ENCODE measurements around the gene DDX50. TPM values are rescaled to one million over a fixed set of nuclear protein-coding genes. Genes with fewer than 3 reads are reported as not detected.
"Not testable (repeated sequence)": the region's sequence is repeated elsewhere in the genome, so short reads cannot be mapped to it uniquely, and the experiment has no call there.

DDX50 gene
- total RNA-seq, 1 donor from 2014 or later = 33.3 TPM

DNA sequence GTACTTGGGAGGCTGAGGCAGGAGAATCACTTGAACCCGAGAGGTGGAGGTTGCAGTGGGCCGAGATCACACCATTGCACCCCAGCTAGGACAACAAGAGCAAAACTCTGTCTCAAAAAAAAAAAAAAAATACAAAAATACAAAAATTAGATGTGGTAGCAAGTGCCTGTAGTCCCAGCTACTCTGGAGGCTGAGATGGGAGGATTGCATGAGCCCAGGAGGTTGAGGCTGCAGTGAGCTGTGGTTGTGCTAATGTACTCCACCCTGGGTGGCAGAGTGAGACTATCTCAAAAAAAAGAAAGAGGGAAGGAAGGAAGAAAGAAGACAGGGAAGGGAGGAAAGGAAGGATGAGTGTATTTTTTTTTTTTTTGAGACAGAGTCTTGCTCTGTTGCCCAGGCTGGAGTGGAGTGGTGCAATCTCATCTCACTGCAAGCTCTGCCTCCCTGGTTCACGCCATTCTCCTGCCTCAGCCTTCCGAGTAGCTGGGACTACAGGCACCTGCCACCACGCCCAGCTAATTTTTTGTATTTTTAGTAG is 74.9 kb downstream of the DDX50 start:
- DNase-seq (ENCODE audit: low spot score) = not testable (repeated sequence)

DNA sequence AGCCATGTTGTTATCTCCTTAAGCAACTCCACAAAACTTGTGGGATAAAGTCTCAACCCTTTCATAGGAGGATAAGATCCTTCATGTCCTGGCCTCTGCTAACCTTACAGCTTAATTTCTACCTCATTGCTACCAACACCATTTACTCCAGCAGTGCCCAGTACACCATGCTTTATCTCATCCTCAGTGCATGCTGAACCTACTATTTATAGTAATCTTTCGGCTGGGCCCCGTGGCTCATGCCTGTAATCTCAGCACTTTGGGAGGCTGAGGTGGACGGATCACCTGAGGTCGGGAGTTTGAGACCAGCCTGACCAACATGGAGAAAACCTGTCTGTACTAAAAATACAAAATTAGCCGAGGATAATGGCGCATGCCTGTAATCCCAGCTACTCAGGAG is 78.6 kb downstream of the DDX50 start:
- DNase-seq (ENCODE audit: low spot score) = not testable (repeated sequence)

DNA sequence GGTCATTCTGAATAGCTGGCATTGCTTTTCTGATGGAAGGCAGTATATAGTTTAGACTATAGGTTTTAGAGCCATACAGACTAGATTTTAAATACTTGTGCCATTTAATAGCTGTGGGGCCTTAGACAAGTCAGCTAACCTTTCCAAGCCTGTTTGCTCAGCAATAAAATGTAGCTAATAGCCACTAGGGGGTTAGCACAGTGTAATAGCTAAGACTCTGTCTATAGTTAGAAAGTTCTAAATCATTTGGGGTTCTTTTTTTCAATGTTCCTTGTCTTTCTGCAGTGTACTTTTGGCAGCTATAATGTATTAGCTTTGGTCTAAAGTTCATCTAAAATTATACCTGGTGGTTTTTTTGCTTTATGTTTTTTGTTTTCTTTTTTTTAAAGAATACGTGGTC is 80.0 kb downstream of the DDX50 start:
- DNase-seq (ENCODE audit: low spot score) = no peak

DNA sequence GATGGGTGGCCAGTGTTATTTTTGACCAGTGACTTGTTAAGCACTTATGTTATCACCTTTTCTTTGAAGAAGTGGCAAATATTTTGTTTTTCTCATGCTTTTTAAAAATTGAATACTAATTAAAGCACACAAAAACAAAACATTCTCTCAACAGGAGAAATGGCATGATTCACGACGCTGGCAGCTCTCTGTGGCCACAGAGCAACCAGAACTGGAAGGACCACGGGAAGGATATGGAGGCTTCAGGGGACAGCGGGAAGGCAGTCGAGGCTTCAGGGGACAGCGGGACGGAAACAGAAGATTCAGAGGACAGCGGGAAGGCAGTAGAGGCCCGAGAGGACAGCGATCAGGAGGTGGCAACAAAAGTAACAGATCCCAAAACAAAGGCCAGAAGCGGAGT is 81.3 kb downstream of the DDX50 start:
- DNase-seq (ENCODE audit: low spot score) = no peak

DNA sequence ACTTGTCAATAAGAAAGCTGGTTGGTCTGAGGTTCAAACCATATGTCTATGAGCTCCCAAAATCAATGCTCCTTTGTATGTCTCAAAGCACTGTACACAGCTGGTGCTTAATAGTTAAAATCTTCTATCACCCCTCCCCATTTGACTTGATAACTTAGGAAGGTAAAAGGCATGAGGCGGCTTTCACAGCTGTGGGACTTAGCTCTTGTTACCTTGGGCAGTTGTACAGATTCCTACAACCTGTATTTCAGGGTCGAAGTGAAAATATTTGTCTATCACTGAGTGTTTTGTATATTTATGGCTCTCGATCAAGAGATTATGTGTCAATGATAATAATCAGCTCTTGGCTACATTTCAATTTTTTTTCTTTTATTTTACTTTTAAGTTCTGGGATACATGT is 86.5 kb downstream of the DDX50 start:
- DNase-seq (ENCODE audit: low spot score) = no peak

DNA sequence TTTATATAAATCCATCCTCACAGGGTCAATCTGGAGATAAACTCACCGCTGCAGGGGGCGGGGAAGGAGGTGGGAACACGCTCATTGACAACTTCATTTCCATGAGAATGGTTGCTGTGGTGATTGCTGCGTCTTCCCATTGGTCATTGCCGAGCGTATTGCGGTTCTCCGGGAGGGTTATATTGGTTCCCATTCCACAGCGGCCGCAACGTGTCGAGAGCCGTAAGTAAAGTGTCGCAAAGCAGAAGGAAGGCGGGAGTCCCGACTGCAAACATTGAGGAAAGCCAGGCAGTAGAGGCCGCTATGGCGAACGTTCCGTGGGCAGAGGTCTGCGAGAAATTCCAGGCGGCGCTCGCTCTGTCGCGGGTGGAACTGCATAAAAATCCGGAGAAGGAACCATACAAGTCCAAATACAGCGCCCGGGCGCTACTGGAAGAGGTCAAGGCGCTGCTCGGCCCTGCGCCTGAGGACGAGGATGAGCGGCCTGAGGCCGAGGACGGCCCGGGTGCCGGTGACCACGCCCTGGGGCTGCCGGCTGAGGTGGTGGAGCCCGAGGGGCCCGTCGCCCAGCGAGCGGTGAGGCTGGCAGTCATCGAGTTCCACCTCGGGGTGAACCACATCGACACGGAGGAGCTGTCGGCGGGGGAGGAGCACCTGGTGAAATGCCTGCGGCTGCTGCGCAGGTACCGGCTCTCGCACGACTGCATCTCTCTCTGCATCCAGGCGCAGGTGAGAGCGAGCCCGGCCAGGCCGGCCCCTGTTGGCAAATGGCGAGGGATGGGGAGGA is 87.6 kb downstream of the DDX50 start, which contains the start of gene KIFBP:
TSS of gene KIFBP (plus strand) at position 274 of the 787 bp plus-strand sequence. CDS start at position 304, 30 bp downstream.
- peak; percentile 92 for DNase-seq (ENCODE audit: low spot score)

DNA sequence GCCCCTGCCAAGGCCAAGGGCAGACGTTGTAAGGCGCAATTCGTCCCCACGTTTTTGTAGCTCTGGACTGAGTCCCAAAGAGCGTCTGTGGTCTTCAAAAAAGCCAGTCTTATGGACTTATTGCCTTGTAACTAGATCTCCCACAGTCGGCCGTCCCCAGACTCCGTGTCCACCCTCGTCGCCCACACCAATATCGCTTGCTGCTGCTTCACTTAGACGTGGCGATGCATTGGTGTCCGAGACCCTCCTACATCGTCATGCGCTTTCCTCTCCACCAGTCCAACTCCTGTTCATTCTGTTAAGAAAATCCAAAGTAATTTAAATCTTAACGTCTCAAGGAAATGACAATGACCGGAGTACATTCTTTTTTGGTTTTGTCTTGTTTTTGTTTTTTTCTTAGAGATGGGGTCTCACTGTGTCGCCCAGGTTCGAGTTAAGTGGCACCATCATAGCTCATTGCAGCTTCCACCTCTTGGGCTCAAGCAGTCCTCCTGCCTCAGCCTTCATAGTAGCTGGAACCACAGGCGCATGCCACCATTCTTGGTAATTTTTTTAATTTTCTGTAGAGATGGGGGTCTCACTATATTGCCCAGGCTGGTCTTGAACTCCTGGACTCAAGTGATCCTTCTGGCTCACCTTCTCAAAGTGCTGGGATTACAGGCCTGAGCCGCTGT is 88.3 kb downstream of the DDX50 start:
- DNase-seq (ENCODE audit: low spot score) = no peak

DNA sequence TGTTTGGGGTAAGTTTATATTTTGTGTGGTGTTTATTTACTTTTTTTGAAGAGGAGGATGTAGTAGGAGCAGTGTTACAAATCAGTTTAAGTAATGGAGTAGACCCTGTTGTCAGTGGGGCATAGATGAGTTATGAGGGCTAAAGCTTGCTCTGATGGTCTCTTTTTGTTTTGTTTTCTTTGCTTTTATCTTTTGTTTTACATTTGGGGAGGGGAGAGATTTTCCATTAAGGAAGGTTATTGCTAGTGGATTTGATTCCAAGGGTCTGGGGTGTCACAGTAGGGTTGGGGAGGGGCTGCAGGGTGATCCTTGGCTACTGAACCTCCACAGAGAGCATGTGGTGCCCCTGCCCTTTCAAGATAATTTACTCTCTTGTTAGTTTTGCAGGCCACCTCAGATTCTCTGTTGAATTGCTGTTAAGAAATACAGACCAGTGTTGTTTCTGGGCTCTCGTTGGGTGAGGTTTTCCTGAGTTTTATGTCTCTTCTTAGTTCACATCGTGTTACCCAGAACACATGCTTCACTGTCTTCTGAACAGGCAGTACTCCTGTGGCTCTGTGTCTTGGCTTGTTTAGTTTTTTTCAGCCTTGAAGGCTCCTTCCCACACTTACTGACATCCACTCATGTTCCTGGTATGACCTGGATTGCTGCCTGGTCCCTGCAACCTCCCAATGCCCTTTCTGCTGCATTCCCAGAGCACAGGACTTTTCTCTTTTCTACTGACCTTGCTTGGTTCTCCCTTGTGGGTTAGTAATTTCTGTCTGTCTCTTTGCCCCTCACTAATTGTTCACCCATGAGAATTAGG is 91.7 kb downstream of the DDX50 start:
- DNase-seq (ENCODE audit: low spot score) = no peak

Other genes starting within 250 kb of the DDX50 start
- gene CCAR1, start 180.1 kb upstream of the DDX50 start, total RNA-seq = 51.9 TPM
- gene STOX1, start 73.8 kb upstream of the DDX50 start, total RNA-seq = 8.1 TPM
- gene DDX21, start 54.9 kb downstream of the DDX50 start, total RNA-seq = 110 TPM
- 34.7 TPM for gene KIFBP, start 87.5 kb downstream of the DDX50 start, total RNA-seq
- gene SRGN, start 186.8 kb downstream of the DDX50 start, total RNA-seq = 404 TPM
- gene VPS26A, start 222.9 kb downstream of the DDX50 start, total RNA-seq = 63.0 TPM